A549 (cell line): ENCODE measurements around the gene ADAMTS2. TPM values are rescaled to one million over a fixed set of nuclear protein-coding genes. Genes with fewer than 3 reads are reported as not detected.

Source experiments
- ATAC-seq, 2 experiments: fragments of 200-7000 bp in 1 of 2; fragments of >200 bp in 1 of 2; cut with Nextera tagmentation in 1 of 2; cut with Tn5 transposase in 1 of 2; 3 replicates each; pipeline versions ENCODE4 v1.8.0 to v1.9.1; 2018 to 2020; ENCODE audit warnings: mild to moderate bottlenecking in 1 of 2, moderate library complexity in 1 of 2
- CTCF ChIA-PET: fragments of 300-600 bp; sonication (Branson Sonifier 250); formaldehyde crosslinking; extraction: SDS; loops from one replicate; lab custom pipeline; 2021; ENCODE audit warnings: antibody characterized with exemption, inconsistent platforms; lab: Yijun Ruan, JAX
- POLR2A ChIA-PET: fragments of 350-600 bp; formaldehyde crosslinking; extraction: SDS; loops from one replicate; lab custom pipeline; 2021; ENCODE audit warnings: antibody characterized with exemption, inconsistent platforms; lab: Yijun Ruan, JAX
- DNase-seq, 2 experiments: peaks; one replicate each; pipeline versions ENCODE4 v3.0.0 to v3.0.0-alpha.2; 2011 to 2016; ENCODE audit warnings: low read depth in 1 of 2, low spot score in 1 of 2
- FAIRE-seq: peaks from 2 replicates; lab custom pipeline; 2011; peaks lifted over from hg19 to GRCh38; lab: Jason Lieb, UNC
- H3K27ac ChIP-seq, 2 experiments: fragments of >200 bp; sonication (Bioruptor Twin); formaldehyde crosslinking; 3 replicates each; pipeline ENCODE4 v1.5.1; 2016 to 2017
- H3K4me1 ChIP-seq: fragments of >200 bp; sonication (Bioruptor Twin); formaldehyde crosslinking; 3 replicates; pipeline ENCODE4 v1.6.1; 2016
- H3K4me2 ChIP-seq: fragments of >200 bp; sonication (Bioruptor Twin); formaldehyde crosslinking; 3 replicates; pipeline ENCODE4 v1.6.1; 2016
- H3K4me3 ChIP-seq: fragments of >200 bp; sonication (Bioruptor Twin); formaldehyde crosslinking; 3 replicates; pipeline ENCODE4 v1.5.1; 2016
- H3K9me3 ChIP-seq: fragments of >200 bp; sonication (Bioruptor Twin); formaldehyde crosslinking; 3 replicates; pipeline ENCODE4 v1.6.1; 2016
- BCL3 ChIP-seq: fragments of >200 bp; sonication (Bioruptor Twin); formaldehyde crosslinking; IDR thresholded peaks from 3 replicates; pipeline ENCODE4 v1.6.1; 2016
- CBX8 ChIP-seq: fragments of 200-600 bp; sonication (generic); IDR thresholded peaks from 2 replicates; pipeline ENCODE4 v1.6.1; 2016
- ELK1 ChIP-seq: fragments of 150-350 bp; IDR thresholded peaks from 2 replicates; pipeline ENCODE4 v1.6.1; 2014; ENCODE audit warnings: low read depth, mild to moderate bottlenecking, low read length
- ESRRA ChIP-seq: fragments of 150-350 bp; IDR thresholded peaks from 2 replicates; pipeline ENCODE4 v1.6.1; 2014; ENCODE audit warnings: mild to moderate bottlenecking, low read length, borderline replicate concordance
- HES2 ChIP-seq: fragments of >200 bp; sonication (Bioruptor Twin); formaldehyde crosslinking; IDR thresholded peaks from 2 replicates; pipeline ENCODE4 v1.6.1; 2016
- HMGXB4 ChIP-seq: fragments of 250-450 bp; sonication (Bioruptor Pico); IDR thresholded peaks from 2 replicates; pipeline ENCODE4 v1.5.0; 2021; ENCODE audit warnings: mild to moderate bottlenecking, moderate library complexity, borderline replicate concordance
- HOXB5 ChIP-seq: fragments of 250-450 bp; sonication (Bioruptor Pico); IDR thresholded peaks from 2 replicates; pipeline ENCODE4 v1.5.0; 2020; ENCODE audit warnings: mild to moderate bottlenecking, moderate library complexity
- MYC ChIP-seq: IDR thresholded peaks from 2 replicates; pipeline ENCODE4 v1.6.1; 2012; ENCODE audit warnings: mild to moderate bottlenecking, inconsistent platforms, low read length, improper control_type of control experiment, borderline replicate concordance
- NPAS2 ChIP-seq: fragments of 250-450 bp; sonication (Bioruptor Pico); IDR thresholded peaks from 2 replicates; pipeline ENCODE4 v1.8.0; 2022; ENCODE audit warnings: mild to moderate bottlenecking, moderate library complexity, borderline replicate concordance
- PHF8 ChIP-seq: fragments of 200-600 bp; sonication (generic); IDR thresholded peaks from 2 replicates; pipeline ENCODE4 v1.6.1; 2016; ENCODE audit warnings: low read depth, mild to moderate bottlenecking, antibody characterized with exemption, moderate library complexity, borderline replicate concordance
- POLR2A ChIP-seq: IDR thresholded peaks from 2 replicates; pipeline ENCODE4 v1.6.1; 2012; ENCODE audit warnings: mild to moderate bottlenecking, low read length
- RCOR1 ChIP-seq: fragments of 150-350 bp; IDR thresholded peaks from 2 replicates; pipeline ENCODE4 v1.6.1; 2014; ENCODE audit warnings: antibody characterized with exemption, low read length, low read depth
- REST ChIP-seq: fragments of 200-600 bp; sonication (generic); IDR thresholded peaks from 2 replicates; pipeline ENCODE4 v1.6.1; 2016; ENCODE audit warnings: antibody characterized with exemption, mild to moderate bottlenecking, moderate library complexity
- ZC3H11A ChIP-seq: fragments of 450-650 bp; IDR thresholded peaks from 2 replicates; pipeline ENCODE4 v1.6.1; 2014; ENCODE audit warnings: antibody characterized with exemption, mild to moderate bottlenecking
- ZFP36 ChIP-seq: fragments of 450-650 bp; IDR thresholded peaks from 2 replicates; pipeline ENCODE4 v1.6.1; 2014; ENCODE audit warnings: borderline replicate concordance; ENCODE audit not compliant: partially characterized antibody
- ZSCAN20 ChIP-seq: fragments of 250-450 bp; sonication (Bioruptor Pico); IDR thresholded peaks from 2 replicates; pipeline ENCODE4 v1.8.0; 2022; ENCODE audit warnings: mild to moderate bottlenecking, moderate library complexity
- WGBS: methylation state at CpG from one replicate; pipeline ENCODE4 v1.1.6; 2017; ENCODE audit errors: missing lambda C conversion rate; 5-methylcytosine and 5-hydroxymethylcytosine counted together
- polyA plus RNA-seq, 4 experiments: library from polyadenylated mRNA; depleted of rRNA in 3 of 4; stranded (reverse); fragments of >200 nt; fragmentation: RNase III in 1 of 4; extraction: RNeasy Plus Mini Kit Qiagen cat#74134 plus additional on column Dnase treatment in 1 of 4; gene quantifications; 2 replicates in 3 of 4; 3 replicates in 1 of 4; pipeline ENCODE4 v1.2.3, GENCODE V29; 2011 to 2017
- TF ChIP-seq, protein P1 (sequence below): IDR thresholded peaks from 2 replicates; pipeline ENCODE4 v1.6.1; 2012
- TF ChIP-seq, protein P2 (sequence below): fragments of 250-450 bp; sonication (Bioruptor Pico); IDR thresholded peaks from 2 replicates; pipeline ENCODE4 v1.5.0; 2020; ENCODE audit warnings: low read depth, mild to moderate bottlenecking, moderate library complexity

ADAMTS2 gene
- polyA plus RNA-seq, 2 of the 4 experiments (the other 2 are of a cell fraction), result not detected

DNA sequence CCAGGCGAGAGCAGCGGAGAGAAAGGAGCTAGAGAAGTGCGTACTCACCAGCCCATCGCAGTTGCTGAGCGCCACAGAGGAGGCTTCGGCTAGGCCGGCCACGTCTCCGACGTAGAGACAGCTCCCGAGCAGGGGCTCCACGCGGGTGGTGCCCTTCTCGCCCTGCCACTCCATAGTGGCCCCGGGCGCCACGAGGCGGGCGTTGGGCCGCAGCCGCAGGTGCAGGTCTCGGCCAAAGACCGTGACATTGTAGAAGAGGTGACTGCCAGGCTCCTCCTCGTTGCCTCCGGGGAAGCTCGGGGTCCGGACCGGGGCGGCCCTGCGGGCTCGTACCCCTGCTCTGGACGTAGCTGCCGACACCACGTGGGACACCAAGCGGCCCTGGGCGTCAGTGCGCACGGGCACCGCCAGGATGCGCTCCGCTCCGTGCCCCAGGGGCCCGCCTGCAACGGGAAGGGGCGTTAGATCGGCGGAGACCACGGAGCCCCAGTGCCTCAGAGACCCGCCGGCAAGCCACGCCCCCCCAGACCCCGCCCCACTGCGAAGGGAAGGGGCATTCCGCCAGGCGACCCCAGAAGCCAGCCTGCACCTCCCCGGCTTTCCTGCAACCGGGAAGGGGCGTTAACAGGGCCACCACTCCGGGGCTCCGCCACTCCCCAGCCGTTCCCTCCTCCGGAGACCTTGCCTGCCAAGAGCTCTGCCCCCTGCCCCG, 1.4 kb downstream of the ADAMTS2 start:
- H3K4me1 ChIP-seq, result peaks cover 7% of the 10 kb centered on the region; the same call in 1 of the 3 replicates
- H3K27ac ChIP-seq, result no peak overlapping the region
- H3K4me3 ChIP-seq, result no peak overlapping the region; the same call in 2 of the 3 replicates
- DNase-seq (peak in 1 of 2 experiments; percentile 21), FAIRE-seq (no peak), ATAC-seq (peak; percentile 40 to 70; a peak in 3 of 6 replicates)
- H3K9me3 ChIP-seq, result no peaks in the 10 kb centered on the region
- ChIA-PET CTCF (no interaction called here), POLR2A (no interaction called here)
- peak overlapping the region; percentile 92 for H3K4me2 ChIP-seq
- TF ChIP-seq REST, result no peak
- TF ChIP-seq, protein P1, sequence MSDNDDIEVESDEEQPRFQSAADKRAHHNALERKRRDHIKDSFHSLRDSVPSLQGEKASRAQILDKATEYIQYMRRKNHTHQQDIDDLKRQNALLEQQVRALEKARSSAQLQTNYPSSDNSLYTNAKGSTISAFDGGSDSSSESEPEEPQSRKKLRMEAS, result 0 out of 2 replicates have a peak, but pooled peaks have one; percentile 13
- no peak for TF ChIP-seq CBX8
- TF ChIP-seq ESRRA, result no peak
- WGBS, result 44% methylated on average over 7 of the region's 63 CpGs

DNA sequence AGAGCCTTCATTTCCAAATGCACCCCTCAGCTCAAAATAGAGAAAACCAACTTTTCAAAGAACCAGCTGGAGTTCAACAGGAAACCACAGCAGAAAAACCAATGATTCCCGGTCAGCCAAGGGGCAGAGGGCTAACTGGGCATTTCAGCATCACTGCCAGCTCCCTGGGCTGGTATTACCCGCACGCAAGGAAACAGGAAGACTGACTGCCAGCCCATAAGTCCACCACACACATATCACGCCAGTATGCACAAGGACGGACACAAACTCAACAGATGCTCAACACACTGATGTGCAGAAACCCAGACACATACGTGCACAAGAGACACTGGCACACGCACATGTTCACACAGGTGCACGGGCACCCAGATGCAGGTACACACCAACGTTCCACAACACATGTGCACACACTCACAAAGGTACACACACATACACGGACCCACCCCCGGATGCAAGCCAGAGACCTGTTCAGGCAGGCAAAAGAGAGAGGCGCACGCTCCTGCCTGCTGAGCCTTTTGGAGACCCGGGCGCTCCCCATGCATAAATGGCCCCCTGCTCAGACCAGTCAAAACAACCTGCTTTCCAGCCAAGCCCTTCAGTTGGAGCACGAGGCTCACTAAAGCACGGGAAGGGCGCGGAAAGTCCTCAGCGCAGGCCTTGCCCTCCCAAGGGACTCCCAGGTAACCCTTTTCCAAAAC, 2.1 kb downstream of the ADAMTS2 start:
- H3K27ac ChIP-seq, result no peak overlapping the region
- H3K4me3 ChIP-seq, result no peak overlapping the region
- FAIRE-seq, result no peak
- H3K9me3 ChIP-seq, result no peaks in the 10 kb centered on the region
- no peak overlapping the region for H3K4me2 ChIP-seq
- WGBS, result 23% methylated on average over 11 of the region's 20 CpGs
- no peak for ATAC-seq
- H3K4me1 ChIP-seq, result peaks cover 7% of the 10 kb centered on the region; the same call in 1 of the 3 replicates
- POLR2A ChIA-PET, result no interaction called here
- no peak for DNase-seq
- CTCF ChIA-PET, result no interaction called here
- TF ChIP-seq ZSCAN20 (CRISPR knock-in tag), result no peak
- no peak for TF ChIP-seq POLR2A
- no peak for TF ChIP-seq BCL3
- no peak for TF ChIP-seq NPAS2 (CRISPR knock-in tag)

- H3K9me3 ChIP-seq, result no peaks in the 10 kb centered on the region
- CTCF ChIA-PET, result no interaction called here
- no peak overlapping the region for H3K27ac ChIP-seq
- H3K4me2 ChIP-seq, result no peak overlapping the region
- POLR2A ChIA-PET, result no interaction called here
- TF ChIP-seq HOXB5 (no peak), HES2 (no peak), ELK1 (no peak), MYC (no peak), ZFP36 (no peak), RCOR1 (no peak), PHF8 (no peak), HMGXB4 (CRISPR knock-in tag) (no peak), ZC3H11A (no peak)
- TF ChIP-seq, protein P2, sequence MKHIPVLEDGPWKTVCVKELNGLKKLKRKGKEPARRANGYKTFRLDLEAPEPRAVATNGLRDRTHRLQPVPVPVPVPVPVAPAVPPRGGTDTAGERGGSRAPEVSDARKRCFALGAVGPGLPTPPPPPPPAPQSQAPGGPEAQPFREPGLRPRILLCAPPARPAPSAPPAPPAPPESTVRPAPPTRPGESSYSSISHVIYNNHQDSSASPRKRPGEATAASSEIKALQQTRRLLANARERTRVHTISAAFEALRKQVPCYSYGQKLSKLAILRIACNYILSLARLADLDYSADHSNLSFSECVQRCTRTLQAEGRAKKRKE (CRISPR knock-in tag), result no peak
- no peak overlapping the region for H3K4me3 ChIP-seq
- peaks cover 7% of the 10 kb centered on the region; the same call in 1 of the 3 replicates for H3K4me1 ChIP-seq
- DNase-seq (no peak), ATAC-seq (peak in 1 of 2 experiments; percentile 20; a peak in 2 of 6 replicates), FAIRE-seq (no peak)
- 6% methylated on average over 11 of the region's 13 CpGs for WGBS
Observed at GRCh38 chr5:179342577-179342976, 2.7 kb downstream of the ADAMTS2 start.
